Muscle of leg (tissue), 11 donors: Measurements from ENCODE around the gene NEK3. TPM values are rescaled to one million over a fixed set of nuclear protein-coding genes. Genes with fewer than 3 reads are reported as not detected.
A peak's percentile ranks its signal among the peaks of the same experiment; 100 is the strongest.
"Not testable (repeated sequence)": the region's sequence is repeated elsewhere in the genome, so short reads cannot be mapped to it uniquely, and the experiment has no call there.

Source experiments
- DNase-seq: peaks from one replicate; pipeline ENCODE4 v3.0.0; 2013
- H3K27ac ChIP-seq: one replicate; pipeline ENCODE4 v1.5.1; 2013; ENCODE audit warnings: mild to moderate bottlenecking, low read length, control low read depth
- H3K27me3 ChIP-seq: one replicate; pipeline ENCODE4 v1.6.1; 2013; ENCODE audit warnings: low read length; ENCODE audit not compliant: control insufficient read depth, insufficient read depth
- H3K36me3 ChIP-seq: one replicate; pipeline ENCODE4 v1.6.1; 2013; ENCODE audit warnings: low read length; ENCODE audit not compliant: control insufficient read depth, insufficient read depth
- H3K4me1 ChIP-seq: one replicate; pipeline ENCODE4 v1.6.1; 2013; ENCODE audit warnings: low read length; ENCODE audit not compliant: control insufficient read depth, insufficient read depth
- H3K4me3 ChIP-seq: one replicate; pipeline ENCODE4 v1.5.1; 2013; ENCODE audit warnings: low read length, control low read depth
- H3K9me3 ChIP-seq: replicated peaks from 2 replicates; pipeline ENCODE4 v1.6.1; 2013; ENCODE audit warnings: low read depth, low read length; ENCODE audit not compliant: control insufficient read depth
- WGBS: methylation state at CpG from one replicate; pipeline ENCODE4 v1.1.5; 2013; ENCODE audit warnings: missing lambda C conversion rate; ENCODE audit not compliant: insufficient coverage; 5-methylcytosine and 5-hydroxymethylcytosine counted together
- polyA plus RNA-seq, 8 donors: library from polyadenylated mRNA; unstranded; fragments of 120-200 nt; gene quantifications; one replicate each; pipeline versions ENCODE4 v1.2.1 to v1.2.3, GENCODE V29; 2013; ENCODE audit warnings: inconsistent platforms in 1 of 8, low replicate concordance in 1 of 8; ENCODE audit not compliant: insufficient read length in 8 of 8, insufficient read depth in 1 of 8
- total RNA-seq: library from RNA; stranded (reverse); fragments of 120-200 nt; gene quantifications from one replicate; pipeline ENCODE4 v1.2.4, GENCODE V29; 2013

The NEK3 gene
- total and polyA plus RNA-seq, 9 donors = 8.4 to 22.4 (median 18.9) TPM

GRCh38 chr13:52170828-52171391, 11.5 kb upstream of the NEK3 start:
- not testable (repeated sequence) for H3K27ac ChIP-seq, H3K4me3 ChIP-seq, DNase-seq, H3K27me3 ChIP-seq, H3K9me3 ChIP-seq, H3K4me1 ChIP-seq
- no CpG with 5 or more reads among the region's 1 CpG for WGBS
- peaks cover 20% of the 10 kb centered on the region for H3K36me3 ChIP-seq

GRCh38 chr13:52169839-52170238, 10.4 kb upstream of the NEK3 start:
- Histone ChIP-seq H3K27ac (no peak overlapping the region), H3K27me3 (no peaks in the 10 kb centered on the region), H3K4me3 (no peak overlapping the region), H3K36me3 (peaks cover 22% of the 10 kb centered on the region), H3K4me1 (no peaks in the 10 kb centered on the region), H3K9me3 (no peaks in the 10 kb centered on the region)
- no CpG with 5 or more reads among the region's 5 CpGs for WGBS
- no peak for DNase-seq

DNA sequence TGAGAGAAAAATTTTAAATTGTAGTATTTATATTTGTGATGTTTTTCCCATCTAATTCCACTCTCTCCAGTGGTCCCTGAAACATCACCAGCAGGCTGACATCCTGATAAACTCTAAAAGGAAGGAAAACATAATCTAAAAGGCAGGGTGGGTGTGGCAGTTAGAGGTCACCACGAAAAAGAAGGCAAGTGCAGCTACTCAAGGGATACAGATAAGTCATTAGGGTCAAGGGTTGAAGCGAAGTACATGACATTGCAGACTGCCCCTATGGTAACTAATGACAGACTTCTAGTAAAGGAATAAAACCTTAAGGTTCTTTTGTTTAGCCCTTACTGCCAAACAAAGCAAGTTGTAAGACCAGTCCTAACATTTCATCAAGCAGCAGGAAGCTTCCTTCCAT, 6.0 kb upstream of the NEK3 start:
- peaks cover 2% of the 10 kb centered on the region for H3K4me1 ChIP-seq
- H3K4me3 ChIP-seq = no peak overlapping the region
- WGBS = 67% methylated on average over 1 of the region's 2 CpGs
- H3K27me3 ChIP-seq = no peaks in the 10 kb centered on the region
- no peaks in the 10 kb centered on the region for H3K9me3 ChIP-seq
- no peak for DNase-seq
- H3K27ac ChIP-seq = no peak overlapping the region
- H3K36me3 ChIP-seq = peaks cover 16% of the 10 kb centered on the region

DNA sequence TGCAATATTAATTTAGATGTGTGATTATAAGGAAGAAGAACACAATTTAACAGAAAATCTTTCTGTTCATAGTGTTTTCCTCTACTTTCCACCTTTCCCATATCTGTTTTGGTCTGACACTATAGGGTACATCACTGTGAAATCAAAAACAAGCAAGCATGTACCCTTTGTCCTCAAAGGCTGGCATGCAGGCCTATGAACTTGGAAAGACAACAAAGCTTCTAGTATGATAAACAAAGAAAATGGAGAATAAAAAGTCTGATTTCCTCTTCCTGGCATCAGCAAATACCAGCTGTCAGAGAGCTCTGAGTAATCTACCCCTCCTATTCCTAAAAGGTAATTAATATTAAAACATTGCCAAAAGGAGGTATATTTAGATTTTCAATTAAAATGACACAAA, 5.6 kb upstream of the NEK3 start:
- Histone ChIP-seq H3K4me3 (no peak overlapping the region), H3K36me3 (peaks cover 16% of the 10 kb centered on the region), H3K9me3 (no peaks in the 10 kb centered on the region), H3K4me1 (peaks cover 4% of the 10 kb centered on the region), H3K27me3 (no peaks in the 10 kb centered on the region), H3K27ac (no peak overlapping the region)
- no peak for DNase-seq

GRCh38 chr13:52163878-52164277, 4.5 kb upstream of the NEK3 start:
- H3K4me1 ChIP-seq, H3K27me3 ChIP-seq, H3K9me3 ChIP-seq, DNase-seq, H3K27ac ChIP-seq, H3K4me3 ChIP-seq: not testable (repeated sequence)
- 80% methylated on average over 1 of the region's 3 CpGs for WGBS
- H3K36me3 ChIP-seq = peaks cover 11% of the 10 kb centered on the region

- Histone ChIP-seq H3K4me3 (no peak overlapping the region), H3K9me3 (no peaks in the 10 kb centered on the region), H3K27me3 (no peaks in the 10 kb centered on the region), H3K36me3 (peaks cover 6% of the 10 kb centered on the region), H3K4me1 (peaks cover 8% of the 10 kb centered on the region), H3K27ac (no peak overlapping the region)
- no CpG with 5 or more reads among the region's 5 CpGs for WGBS
- no peak for DNase-seq
Measured at GRCh38 chr13:52162279-52163101, 3.1 kb upstream of the NEK3 start.

- H3K4me1 ChIP-seq = peaks cover 8% of the 10 kb centered on the region
- no peak for DNase-seq
- H3K4me3 ChIP-seq = no peak overlapping the region
- no peak overlapping the region for H3K27ac ChIP-seq
- H3K36me3 ChIP-seq = peaks cover 6% of the 10 kb centered on the region
- no peaks in the 10 kb centered on the region for H3K27me3 ChIP-seq
- WGBS = 64% methylated on average over 2 of the region's 3 CpGs
- no peaks in the 10 kb centered on the region for H3K9me3 ChIP-seq
Measured at GRCh38 chr13:52161181-52161646, 1.8 kb upstream of the NEK3 start.

GRCh38 chr13:52160506-52160905, 1.1 kb upstream of the NEK3 start:
- Histone ChIP-seq H3K27me3 (no peaks in the 10 kb centered on the region), H3K4me1 (peaks cover 8% of the 10 kb centered on the region), H3K27ac (no peak overlapping the region), H3K9me3 (no peaks in the 10 kb centered on the region), H3K36me3 (peaks cover 2% of the 10 kb centered on the region), H3K4me3 (no peak overlapping the region)
- WGBS = 38% methylated on average over 4 of the region's 6 CpGs
- peak; percentile 14 for DNase-seq

DNA sequence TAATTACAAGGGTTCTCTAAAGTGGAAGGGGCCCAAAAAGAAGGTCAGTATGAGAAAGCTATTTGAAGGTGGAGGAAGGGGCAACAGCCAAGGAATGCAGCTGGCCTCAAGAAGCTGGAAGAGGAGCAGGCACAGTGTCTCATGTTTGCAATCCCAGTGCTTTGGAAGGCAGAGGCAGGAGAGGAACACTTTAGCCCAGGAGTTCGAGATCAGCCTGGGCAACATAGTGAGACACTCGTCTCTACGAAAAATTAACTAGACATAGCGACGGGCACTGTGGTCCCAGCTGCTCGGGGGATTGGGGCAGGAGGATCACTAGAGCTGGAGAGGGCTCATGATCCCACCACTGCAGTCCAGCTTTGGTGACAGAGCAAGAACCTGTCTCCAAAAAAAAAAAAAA, 656 bp upstream of the NEK3 start:
- Histone ChIP-seq H3K4me3 (no peak overlapping the region), H3K27ac (no peak overlapping the region), H3K4me1 (peaks cover 8% of the 10 kb centered on the region), H3K36me3 (peaks cover 2% of the 10 kb centered on the region), H3K27me3 (no peaks in the 10 kb centered on the region), H3K9me3 (no peaks in the 10 kb centered on the region)
- no peak for DNase-seq
- WGBS = 91% methylated on average over 5 of the region's 6 CpGs

DNA sequence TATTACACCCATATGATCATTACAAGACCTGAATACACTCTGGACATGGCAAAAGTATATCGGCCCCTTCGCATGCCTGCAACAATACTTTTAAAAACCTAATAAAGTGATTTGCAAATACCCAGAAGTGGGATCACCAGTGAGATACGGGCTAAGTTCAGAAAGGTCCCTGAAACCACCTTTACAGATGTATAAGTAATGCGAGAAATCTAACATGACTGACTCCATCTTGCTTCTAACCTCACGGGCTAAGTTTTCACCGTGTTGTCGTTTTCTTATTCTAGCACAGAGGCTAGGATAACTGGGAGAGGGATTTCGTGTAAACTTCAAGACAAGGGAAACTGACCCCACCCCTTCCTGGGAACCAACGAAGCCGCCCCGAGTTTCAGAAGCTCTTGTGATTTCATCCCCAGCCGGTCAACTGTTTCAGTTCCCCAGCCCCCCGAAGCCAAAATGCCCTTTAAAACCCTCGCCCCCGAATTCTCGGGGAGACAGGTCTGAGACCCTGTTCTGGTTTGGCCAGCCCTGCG, 703 bp downstream of the NEK3 start:
- peaks cover 2% of the 10 kb centered on the region for H3K36me3 ChIP-seq
- DNase-seq = peak; percentile 80
- WGBS = under 1% methylated on average over 9 of the region's 17 CpGs
- peaks cover 8% of the 10 kb centered on the region for H3K4me1 ChIP-seq
- peak overlapping the region; percentile 81 for H3K4me3 ChIP-seq
- no peaks in the 10 kb centered on the region for H3K27me3 ChIP-seq
- no peaks in the 10 kb centered on the region for H3K9me3 ChIP-seq
- peak overlapping the region; percentile 87 for H3K27ac ChIP-seq
